Gastrocnemius medialis (tissue), 4 donors: ENCODE data around the gene EPYC. TPM values are rescaled to one million over a fixed set of nuclear protein-coding genes. Genes with fewer than 3 reads are reported as not detected.

Experiments used
- ATAC-seq, 2 donors: fragments of 150-250 bp; one replicate each; pipeline ENCODE4 v1.9.1; 2016
- DNase-seq, 2 donors: peaks; one replicate each; pipeline ENCODE4 v3.0.0-alpha.2; 2019
- H3K27ac ChIP-seq, 4 donors: fragments of 200-600 bp; sonication (generic); 1 replicate in 1 of 4; 2 replicates in 3 of 4; pipeline ENCODE4 v1.5.1; 2016 to 2018; ENCODE audit warnings: mild to moderate bottlenecking in 2 of 4, moderate library complexity in 1 of 4
- H3K27me3 ChIP-seq, 3 donors: fragments of 200-600 bp; sonication (generic) in 2 of 3; 1 replicate in 1 of 3; 2 replicates in 2 of 3; pipeline versions ENCODE4 v1.5.1 to v1.6.0; 2016 to 2019; ENCODE audit warnings: mild to moderate bottlenecking in 1 of 3, moderate library complexity in 1 of 3
- H3K36me3 ChIP-seq, 2 donors: fragments of 200-600 bp; sonication (generic) in 1 of 2; one replicate each; pipeline ENCODE4 v1.5.1; 2017 to 2018
- H3K4me1 ChIP-seq, 2 donors: fragments of 200-600 bp; sonication (generic) in 1 of 2; one replicate each; pipeline ENCODE4 v1.5.1; 2016 to 2017; ENCODE audit warnings: mild to moderate bottlenecking in 2 of 2
- H3K4me3 ChIP-seq, 4 donors: fragments of 200-600 bp; sonication (generic) in 3 of 4; 1 replicate in 1 of 4; 2 replicates in 3 of 4; pipeline ENCODE4 v1.5.1; 2016 to 2019; ENCODE audit warnings: mild to moderate bottlenecking in 2 of 4
- H3K9me3 ChIP-seq, 3 donors: fragments of 200-600 bp; sonication (generic) in 2 of 3; 1 replicate in 1 of 3; 2 replicates in 2 of 3; pipeline ENCODE4 v1.5.1; 2016 to 2019
- POLR2A ChIP-seq, 2 donors: fragments of 450-650 bp; IDR thresholded peaks; one replicate each; pipeline ENCODE4 v1.6.1; 2017; ENCODE audit warnings: antibody characterized with exemption in 2 of 2, mild to moderate bottlenecking in 2 of 2, moderate library complexity in 2 of 2
- in situ Hi-C, 4 donors: fragments of 200-750 bp; cut with MboI; loops; one replicate each; pipeline versions ENCODE4 v1.15.0 to v1.8.0; 2017; ENCODE audit warnings: low sequenced_read_pairs in 4 of 4
- intact Hi-C: fragments of 100-400 bp; cut with DNase I; formaldehyde crosslinking; loops from one replicate; pipeline ENCODE4 v1.15.1; 2023; ENCODE audit warnings: low total_unique reads
- total RNA-seq, 4 donors: library from RNA; depleted of rRNA; stranded (reverse); fragments of >200 nt; gene quantifications; one replicate each; pipeline versions ENCODE4 v1.1.0 to v1.2.3, GENCODE V29; 2016
- TF ChIP-seq, protein P1 (sequence below), 5 experiments: fragments of 450-650 bp in 3 of 5; fragments of 200-600 bp in 2 of 5; sonication (generic) in 2 of 5; IDR thresholded peaks in 4 of 5; conservative IDR thresholded peaks in 1 of 5; 1 replicate in 4 of 5; 2 replicates in 1 of 5; pipeline ENCODE4 v1.5.1; 2016 to 2019; ENCODE audit warnings: antibody characterized with exemption in 5 of 5, mild to moderate bottlenecking in 3 of 5, moderate library complexity in 3 of 5

Gene EPYC, protein sequence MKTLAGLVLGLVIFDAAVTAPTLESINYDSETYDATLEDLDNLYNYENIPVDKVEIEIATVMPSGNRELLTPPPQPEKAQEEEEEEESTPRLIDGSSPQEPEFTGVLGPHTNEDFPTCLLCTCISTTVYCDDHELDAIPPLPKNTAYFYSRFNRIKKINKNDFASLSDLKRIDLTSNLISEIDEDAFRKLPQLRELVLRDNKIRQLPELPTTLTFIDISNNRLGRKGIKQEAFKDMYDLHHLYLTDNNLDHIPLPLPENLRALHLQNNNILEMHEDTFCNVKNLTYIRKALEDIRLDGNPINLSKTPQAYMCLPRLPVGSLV
- not detected for total RNA-seq

DNA sequence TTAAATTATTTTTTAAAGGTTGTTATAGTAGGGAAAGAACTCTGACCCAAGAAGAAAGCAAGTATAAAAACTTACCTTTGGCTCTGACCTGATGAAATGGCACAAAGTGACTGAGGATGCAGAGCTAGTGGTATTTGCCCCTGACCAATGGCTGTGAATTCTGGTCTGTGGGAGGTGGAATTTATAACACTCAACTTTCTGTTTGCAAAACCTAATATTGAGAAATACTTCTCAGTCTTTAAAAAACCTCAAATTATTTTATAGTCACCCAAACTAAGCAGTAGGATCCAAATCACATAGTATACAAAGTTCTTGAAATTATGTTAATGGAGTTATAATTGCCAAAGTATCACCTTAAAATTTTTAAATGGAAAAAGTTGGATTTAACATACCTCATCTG, at the start of gene EPYC:
Gene EPYC (minus strand): TSS at position 101 of the 400 bp plus-strand sequence. CDS start 2,407 bp downstream, outside the sequence.
- ATAC-seq (no peak), DNase-seq (no peak)
- Histone ChIP-seq H3K4me1 (no peaks in the 10 kb centered on the region), H3K4me3 (no peak within 1 kb of the TSS), H3K27ac (no peak within 1 kb of the TSS), H3K27me3 (no peaks in the 10 kb centered on the region), H3K36me3 (no peaks in the 10 kb centered on the region), H3K9me3 (no peaks in the 10 kb centered on the region)
- intact Hi-C loops (no loop called here), in situ Hi-C loops (no loop called here)
- no peak for TF ChIP-seq POLR2A (IDR thresholded peaks at IDR 0.05)
- TF ChIP-seq, protein P1, sequence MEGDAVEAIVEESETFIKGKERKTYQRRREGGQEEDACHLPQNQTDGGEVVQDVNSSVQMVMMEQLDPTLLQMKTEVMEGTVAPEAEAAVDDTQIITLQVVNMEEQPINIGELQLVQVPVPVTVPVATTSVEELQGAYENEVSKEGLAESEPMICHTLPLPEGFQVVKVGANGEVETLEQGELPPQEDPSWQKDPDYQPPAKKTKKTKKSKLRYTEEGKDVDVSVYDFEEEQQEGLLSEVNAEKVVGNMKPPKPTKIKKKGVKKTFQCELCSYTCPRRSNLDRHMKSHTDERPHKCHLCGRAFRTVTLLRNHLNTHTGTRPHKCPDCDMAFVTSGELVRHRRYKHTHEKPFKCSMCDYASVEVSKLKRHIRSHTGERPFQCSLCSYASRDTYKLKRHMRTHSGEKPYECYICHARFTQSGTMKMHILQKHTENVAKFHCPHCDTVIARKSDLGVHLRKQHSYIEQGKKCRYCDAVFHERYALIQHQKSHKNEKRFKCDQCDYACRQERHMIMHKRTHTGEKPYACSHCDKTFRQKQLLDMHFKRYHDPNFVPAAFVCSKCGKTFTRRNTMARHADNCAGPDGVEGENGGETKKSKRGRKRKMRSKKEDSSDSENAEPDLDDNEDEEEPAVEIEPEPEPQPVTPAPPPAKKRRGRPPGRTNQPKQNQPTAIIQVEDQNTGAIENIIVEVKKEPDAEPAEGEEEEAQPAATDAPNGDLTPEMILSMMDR (IDR thresholded peaks at IDR 0.05 in 4 of 5, conservative IDR thresholded peaks at IDR 0.05 in 1 of 5) = no peak

DNA sequence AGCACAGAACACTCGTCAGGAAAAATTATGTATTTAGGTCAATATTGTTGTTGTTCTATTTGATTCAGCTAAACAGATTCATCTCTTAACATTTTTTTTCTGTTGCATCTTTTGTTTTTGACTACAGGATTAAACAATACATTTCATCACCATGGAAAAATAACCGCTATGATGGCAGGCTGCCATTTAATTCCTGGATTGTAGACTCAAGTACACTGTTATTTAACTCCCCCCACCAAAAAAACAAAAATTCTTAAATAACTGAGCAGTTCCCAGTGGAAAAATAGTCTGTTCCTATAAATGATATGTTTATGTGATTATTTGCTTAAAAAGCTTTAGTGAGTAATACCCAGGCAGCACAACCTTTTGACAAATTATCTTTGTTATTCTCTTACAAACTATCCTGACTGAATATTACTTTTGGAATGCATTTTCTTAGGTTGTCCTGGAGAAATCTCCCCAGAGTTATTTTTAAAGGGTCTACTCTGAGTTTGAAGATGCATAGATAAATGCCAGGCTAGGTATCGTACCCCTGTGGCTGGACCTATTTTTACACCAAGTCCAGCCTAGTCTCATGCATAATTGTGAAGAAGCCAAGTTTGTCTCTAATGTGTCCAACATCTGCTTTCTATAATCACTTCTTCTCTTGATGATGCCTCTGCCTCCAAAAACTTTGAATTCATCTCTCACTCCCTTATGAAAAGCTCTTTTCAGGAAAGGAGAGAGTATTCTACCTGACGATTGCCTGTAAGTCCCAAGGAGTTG, 49.4 kb upstream of the EPYC start:
- no peak for DNase-seq
- Histone ChIP-seq H3K9me3 (no peaks in the 10 kb centered on the region), H3K27ac (no peak overlapping the region), H3K27me3 (no peaks in the 10 kb centered on the region), H3K4me1 (no peaks in the 10 kb centered on the region), H3K4me3 (no peak overlapping the region), H3K36me3 (no peaks in the 10 kb centered on the region)
- TF ChIP-seq, protein P1 (IDR thresholded peaks at IDR 0.05 in 4 of 5, conservative IDR thresholded peaks at IDR 0.05 in 1 of 5) = no peak
- no peak for TF ChIP-seq POLR2A (IDR thresholded peaks at IDR 0.05)
- in situ Hi-C loops (no loop called here), intact Hi-C loops (no loop called here)
- no peak for ATAC-seq

DNA sequence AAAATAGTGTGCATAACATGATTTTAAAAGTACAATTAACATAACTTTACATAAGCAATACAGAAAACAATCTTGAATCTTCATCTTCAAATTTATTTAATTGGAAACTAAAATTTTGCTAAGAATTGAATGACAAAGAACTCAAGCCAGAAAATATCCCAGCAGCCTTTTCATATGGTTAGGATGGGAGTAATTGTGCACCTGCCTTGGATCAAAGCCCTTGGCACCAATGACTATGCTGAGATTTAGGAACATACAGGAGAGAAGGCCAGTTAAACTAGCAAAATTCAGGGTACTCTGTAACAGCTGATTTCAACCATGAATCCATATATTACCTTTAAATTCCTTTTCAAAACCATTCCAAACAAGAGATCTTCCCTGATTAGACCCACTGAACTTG, 47.3 kb upstream of the EPYC start:
- in situ Hi-C loops (no loop called here), intact Hi-C loops (no loop called here)
- DNase-seq = no peak
- TF ChIP-seq, protein P1 (IDR thresholded peaks at IDR 0.05 in 4 of 5, conservative IDR thresholded peaks at IDR 0.05 in 1 of 5) = no peak
- no peak for TF ChIP-seq POLR2A (IDR thresholded peaks at IDR 0.05)
- no peak overlapping the region for H3K27ac ChIP-seq
- no peaks in the 10 kb centered on the region for H3K4me1 ChIP-seq
- H3K27me3 ChIP-seq = no peaks in the 10 kb centered on the region
- no peaks in the 10 kb centered on the region for H3K9me3 ChIP-seq
- H3K4me3 ChIP-seq = no peak overlapping the region
- no peak for ATAC-seq
- H3K36me3 ChIP-seq = no peaks in the 10 kb centered on the region

DNA sequence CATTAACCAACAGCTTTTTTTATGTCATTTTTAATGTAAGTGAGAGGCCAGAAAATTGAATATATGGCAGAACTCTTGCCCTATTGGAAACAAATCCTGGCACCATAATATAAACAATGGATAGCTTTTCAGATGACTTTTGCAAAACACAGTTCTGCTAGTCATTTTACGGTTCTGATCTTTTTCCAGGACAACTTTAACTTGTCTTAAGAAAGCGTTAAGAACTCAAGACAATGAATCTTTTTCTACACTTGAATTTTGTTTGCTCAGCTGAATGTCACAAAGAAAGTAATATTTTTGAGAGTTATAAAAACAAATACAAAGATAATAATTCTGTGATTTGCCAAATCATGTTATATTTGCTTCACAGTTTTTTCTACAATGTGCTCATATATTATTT, 39.8 kb upstream of the EPYC start:
- Histone ChIP-seq H3K4me3 (no peak overlapping the region), H3K27ac (no peak overlapping the region), H3K4me1 (no peaks in the 10 kb centered on the region), H3K36me3 (no peaks in the 10 kb centered on the region), H3K27me3 (no peaks in the 10 kb centered on the region), H3K9me3 (no peaks in the 10 kb centered on the region)
- TF ChIP-seq POLR2A (IDR thresholded peaks at IDR 0.05) = no peak
- in situ Hi-C loops = no loop called here
- ATAC-seq = no peak
- intact Hi-C loops = no loop called here
- DNase-seq = no peak

DNA sequence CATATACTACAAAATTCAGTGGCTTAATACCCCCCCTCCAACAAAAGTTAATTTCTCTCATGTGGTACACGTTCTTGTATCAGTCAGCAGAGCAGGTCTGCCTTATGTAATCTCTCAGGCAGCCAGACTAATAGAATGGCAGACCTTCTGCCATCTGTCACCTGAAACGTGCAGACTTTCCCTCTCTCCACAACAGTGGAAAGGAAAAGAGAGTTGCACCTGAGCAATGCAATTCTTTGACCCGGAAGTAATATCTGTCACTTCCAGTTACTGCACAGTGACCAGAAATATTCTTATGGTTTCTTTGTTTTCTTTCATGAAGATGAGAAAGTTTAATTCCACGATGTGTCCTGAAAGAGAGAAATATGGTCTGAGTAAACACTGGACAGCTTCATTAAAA, 38.6 kb upstream of the EPYC start:
- no peak for DNase-seq
- ATAC-seq = no peak
- intact Hi-C loops (no loop called here), in situ Hi-C loops (no loop called here)
- no peak overlapping the region for H3K27ac ChIP-seq
- TF ChIP-seq POLR2A (IDR thresholded peaks at IDR 0.05) = no peak
- TF ChIP-seq, protein P1 (IDR thresholded peaks at IDR 0.05 in 4 of 5, conservative IDR thresholded peaks at IDR 0.05 in 1 of 5) = no peak
- H3K27me3 ChIP-seq = no peaks in the 10 kb centered on the region
- no peaks in the 10 kb centered on the region for H3K36me3 ChIP-seq
- no peaks in the 10 kb centered on the region for H3K4me1 ChIP-seq
- no peaks in the 10 kb centered on the region for H3K9me3 ChIP-seq
- H3K4me3 ChIP-seq = no peak overlapping the region
